Transverse colon (tissue), 4 donors: Measurements from ENCODE around the gene CEP290. TPM values are rescaled to one million over a fixed set of nuclear protein-coding genes. Genes with fewer than 3 reads are reported as not detected.

Source experiments
- DNase-seq: peaks from one replicate; pipeline ENCODE4 v3.0.0-alpha.2; 2019
- H3K27ac ChIP-seq, 4 donors: fragments of 200-600 bp; sonication (generic); 2 replicates each; pipeline ENCODE4 v1.5.1; 2016 to 2018; ENCODE audit warnings: inconsistent platforms in 4 of 4
- H3K27me3 ChIP-seq: fragments of 200-600 bp; sonication (generic); 2 replicates; pipeline ENCODE4 v1.5.1; 2017; ENCODE audit warnings: inconsistent platforms
- H3K36me3 ChIP-seq, 4 donors: fragments of 200-600 bp; sonication (generic); 2 replicates each; pipeline ENCODE4 v1.5.1; 2017 to 2019; ENCODE audit warnings: inconsistent platforms in 4 of 4
- H3K4me1 ChIP-seq, 4 donors: fragments of 200-600 bp; sonication (generic); 2 replicates each; pipeline ENCODE4 v1.5.1; 2017 to 2020; ENCODE audit warnings: inconsistent platforms in 4 of 4
- H3K4me3 ChIP-seq, 4 donors: fragments of 200-600 bp; sonication (generic); 1 replicate in 1 of 4; 2 replicates in 3 of 4; pipeline versions ENCODE4 v1.5.1 to v1.6.1; 2017 to 2019; ENCODE audit warnings: inconsistent platforms in 4 of 4
- H3K9me3 ChIP-seq, 2 donors: fragments of 200-600 bp; sonication (generic); 2 replicates each; pipeline ENCODE4 v1.5.1; 2017 to 2019; ENCODE audit warnings: inconsistent platforms in 2 of 2
- CTCF ChIP-seq, 5 experiments: fragments of 200-600 bp in 3 of 5; fragments of 450-650 bp in 2 of 5; sonication (generic) in 3 of 5; IDR thresholded peaks; 1 replicate in 2 of 5; 2 replicates in 3 of 5; pipeline ENCODE4 v1.5.1; 2016 to 2017; ENCODE audit warnings: antibody characterized with exemption in 5 of 5, inconsistent platforms in 3 of 5, mild to moderate bottlenecking in 2 of 5, moderate library complexity in 1 of 5
- EP300 ChIP-seq: sonication (generic); formaldehyde crosslinking; IDR thresholded peaks from one replicate; pipeline ENCODE4 v1.6.1; 2017; ENCODE audit warnings: antibody characterized with exemption, low read depth
- POLR2A ChIP-seq: fragments of 450-650 bp; IDR thresholded peaks from one replicate; pipeline ENCODE4 v1.6.1; 2016; ENCODE audit warnings: antibody characterized with exemption, mild to moderate bottlenecking, moderate library complexity
- POLR2AphosphoS5 ChIP-seq, 3 donors: sonication (generic); formaldehyde crosslinking; IDR thresholded peaks; one replicate each; pipeline ENCODE4 v1.6.1; 2016; ENCODE audit warnings: antibody characterized with exemption in 3 of 3
- WGBS, 2 donors: methylation state at CpG; one replicate each; pipeline ENCODE4 v1.1.5; 2018; ENCODE audit warnings: low coverage in 1 of 2; 5-methylcytosine and 5-hydroxymethylcytosine counted together
- in situ Hi-C, 4 donors: fragments of 200-750 bp; cut with MboI; loops; one replicate each; pipeline versions ENCODE4 v1.15.0 to v1.15.1; 2017; ENCODE audit warnings: low sequenced_read_pairs in 3 of 4, low pct_ligation_motif_present in 1 of 4, low pct_unique_long_range_greater_than_20kb in 1 of 4
- intact Hi-C: fragments of 100-400 bp; cut with DNase I; formaldehyde crosslinking; loops from one replicate; pipeline ENCODE4 v1.15.1; 2023; ENCODE audit warnings: low total_unique reads
- total RNA-seq, 4 donors: library from RNA; depleted of rRNA; stranded (reverse); fragments of >200 nt; gene quantifications; one replicate each; pipeline ENCODE4 v1.1.0, GENCODE V29; 2016

The CEP290 gene
- total RNA-seq, 4 donors from 2014 or later, result 15.1 to 44.9 (median 18.8) TPM

- intact Hi-C loops (no loop called here), in situ Hi-C loops (no loop called here)
- H3K9me3 ChIP-seq, result no peaks in the 10 kb centered on the region
- no peaks in the 10 kb centered on the region for H3K4me1 ChIP-seq
- DNase-seq, result peak; percentile 13
- TF ChIP-seq CTCF (IDR thresholded peaks at IDR 0.05) (peak in 2 of 5 experiments; percentile 13 to 17), EP300 (no peak)
- H3K36me3 ChIP-seq, result peaks cover 0 to 26% (median 10%) of the 10 kb centered on the region in 4 donors
- H3K27ac ChIP-seq, result no peak overlapping the region
- H3K4me3 ChIP-seq, result no peak overlapping the region
- 76 to 88% methylated on average over 1 of the region's 1 CpG for WGBS, 2 donors
- no peaks in the 10 kb centered on the region for H3K27me3 ChIP-seq
Observed at GRCh38 chr12:88052686-88053085, 89.2 kb downstream of the CEP290 start.

GRCh38 chr12:88044035-88044434 lies 97.9 kb downstream of the CEP290 start:
- 89 to 96% methylated on average over 1 to 5 of the region's 5 CpGs for WGBS, 2 donors

GRCh38 chr12:88037770-88038169 lies 104.1 kb downstream of the CEP290 start:
- in situ Hi-C loops, result no loop called here
- no peak for DNase-seq
- H3K4me3 ChIP-seq, result no peak overlapping the region
- peaks cover 11 to 25% (median 17%) of the 10 kb centered on the region in 4 donors for H3K4me1 ChIP-seq
- intact Hi-C loops, result no loop called here
- no peaks in the 10 kb centered on the region for H3K9me3 ChIP-seq
- H3K36me3 ChIP-seq, result no peaks in the 10 kb centered on the region
- WGBS, 2 donors, result 87 to 91% methylated on average over 1 of the region's 1 CpG
- TF ChIP-seq POLR2AphosphoS5 (IDR thresholded peaks at IDR 0.05) (no peak), EP300 (no peak), POLR2A (no peak), CTCF (IDR thresholded peaks at IDR 0.05) (no peak)
- H3K27ac ChIP-seq, result no peak overlapping the region
- H3K27me3 ChIP-seq, result no peaks in the 10 kb centered on the region

More at GRCh38 chr12:88044035-88044434, 97.9 kb downstream of the CEP290 start:
- Histone ChIP-seq H3K4me1 (no peaks in the 10 kb centered on the region), H3K36me3 (peaks cover 0 to 54% (median 16%) of the 10 kb centered on the region in 4 donors), H3K27ac (no peak overlapping the region), H3K9me3 (no peaks in the 10 kb centered on the region), H3K4me3 (no peak overlapping the region), H3K27me3 (no peaks in the 10 kb centered on the region)
- DNase-seq, result no peak
- intact Hi-C loops (no loop called here), in situ Hi-C loops (no loop called here)
- no peak for TF ChIP-seq POLR2A
- no peak for TF ChIP-seq EP300
- no peak for TF ChIP-seq CTCF (IDR thresholded peaks at IDR 0.05)
- no peak for TF ChIP-seq POLR2AphosphoS5 (IDR thresholded peaks at IDR 0.05)

- peak overlapping the region in 3 of 4 donors; percentile 84 to 86 (median 85) for H3K27ac ChIP-seq
- no peaks in the 10 kb centered on the region for H3K9me3 ChIP-seq
- no peak for DNase-seq
- peaks cover 11 to 25% (median 17%) of the 10 kb centered on the region in 4 donors for H3K4me1 ChIP-seq
- no peaks in the 10 kb centered on the region for H3K27me3 ChIP-seq
- H3K4me3 ChIP-seq, result peak overlapping the region; percentile 71 to 77 (median 74)
- in situ Hi-C loops (no loop called here), intact Hi-C loops (no loop called here)
- 17 to 22% methylated on average over 5 of the region's 5 CpGs for WGBS, 2 donors
- no peaks in the 10 kb centered on the region for H3K36me3 ChIP-seq
- no peak for TF ChIP-seq POLR2AphosphoS5 (IDR thresholded peaks at IDR 0.05)
- TF ChIP-seq POLR2A, result no peak
Observed at GRCh38 chr12:88036353-88036965, 105.4 kb downstream of the CEP290 start.

- H3K9me3 ChIP-seq, result no peaks in the 10 kb centered on the region
- H3K36me3 ChIP-seq, result no peaks in the 10 kb centered on the region
- peak; percentile 9 for DNase-seq
- in situ Hi-C loops, result no loop called here
- peak overlapping the region; percentile 84 to 90 (median 86) for H3K27ac ChIP-seq
- no peak for TF ChIP-seq POLR2AphosphoS5 (IDR thresholded peaks at IDR 0.05)
- TF ChIP-seq CTCF (IDR thresholded peaks at IDR 0.05), result no peak
- no peak for TF ChIP-seq POLR2A
- TF ChIP-seq EP300, result no peak
- WGBS, 2 donors, result 0 to 1% methylated on average over 4 to 5 of the region's 5 CpGs
- intact Hi-C loops, result no loop called here
- no peaks in the 10 kb centered on the region for H3K27me3 ChIP-seq
- peak overlapping the region; percentile 71 to 77 (median 74) for H3K4me3 ChIP-seq
- H3K4me1 ChIP-seq, result peaks cover 11 to 25% (median 17%) of the 10 kb centered on the region in 4 donors
Observed at GRCh38 chr12:88035907-88036289, 106.0 kb downstream of the CEP290 start.
